A673 (cell line): ENCODE data around the gene LMAN1. TPM values are rescaled to one million over a fixed set of nuclear protein-coding genes. Genes with fewer than 3 reads are reported as not detected.

Source experiments
- BruUV-seq: library from RNA; stranded (reverse); fragments of 400-500 nt; replicated peaks from 2 replicates; lab custom pipeline; 2021; lab: Mats Ljungman, UMichigan
- CTCF ChIA-PET: fragments of 300-600 bp; sonication (Branson Sonifier 250); formaldehyde crosslinking; loops from one replicate; lab custom pipeline; 2022; ENCODE audit warnings: antibody characterized with exemption; lab: Charles Lee
- POLR2A ChIA-PET: fragments of 300-600 bp; sonication (Branson Sonifier 250); formaldehyde crosslinking; loops from one replicate; lab custom pipeline; 2022; ENCODE audit warnings: antibody characterized with exemption; ENCODE audit not compliant: low non-redundant PET; lab: Charles Lee
- DNase-seq: peaks from one replicate; pipeline ENCODE4 v3.0.0-alpha.2; 2015; ENCODE audit warnings: low spot score
- H3K27ac ChIP-seq: fragments of 200-600 bp; sonication (generic); 2 replicates; pipeline ENCODE4 v1.5.1; 2016; ENCODE audit warnings: mixed run types, low read depth, mild to moderate bottlenecking, mixed read lengths, antibody characterized with exemption, low read length; ENCODE audit not compliant: poor library complexity, severe bottlenecking
- H3K27me3 ChIP-seq: fragments of 200-600 bp; sonication (generic); replicated peaks from 2 replicates; pipeline ENCODE4 v1.6.1; 2017; ENCODE audit warnings: mixed run types, low read depth, mild to moderate bottlenecking, mixed read lengths, antibody characterized with exemption, low read length; ENCODE audit not compliant: insufficient read depth, poor library complexity
- H3K36me3 ChIP-seq: fragments of 200-600 bp; sonication (generic); 2 replicates; pipeline ENCODE4 v1.6.1; 2016; ENCODE audit warnings: mixed run types, mild to moderate bottlenecking, mixed read lengths, antibody characterized with exemption, low read length; ENCODE audit not compliant: insufficient read depth, poor library complexity, severe bottlenecking
- H3K4me1 ChIP-seq: fragments of 200-600 bp; sonication (generic); 2 replicates; pipeline ENCODE4 v1.6.1; 2017; ENCODE audit warnings: mixed run types, mild to moderate bottlenecking, mixed read lengths, antibody characterized with exemption, low read length; ENCODE audit not compliant: insufficient read depth, poor library complexity, severe bottlenecking
- H3K4me3 ChIP-seq: fragments of 200-600 bp; sonication (generic); 2 replicates; pipeline ENCODE4 v1.5.1; 2016; ENCODE audit warnings: low read depth, mixed run types, mild to moderate bottlenecking, mixed read lengths, low read length; ENCODE audit not compliant: poor library complexity, severe bottlenecking
- H3K9me3 ChIP-seq: fragments of 200-600 bp; sonication (generic); 2 replicates; pipeline ENCODE4 v1.6.1; 2016; ENCODE audit warnings: mixed run types, low read depth, mild to moderate bottlenecking, mixed read lengths, antibody characterized with exemption, low read length; ENCODE audit not compliant: poor library complexity, severe bottlenecking
- CTCF ChIP-seq: fragments of 300-800, 200-600 bp; sonication (generic); conservative IDR thresholded peaks from 2 replicates; pipeline ENCODE4 v1.5.1; 2017; ENCODE audit warnings: low read depth, mild to moderate bottlenecking, antibody characterized with exemption, low read length, moderate library complexity, mixed read lengths
- EZH2 ChIP-seq: fragments of 200-600 bp; sonication (generic); IDR thresholded peaks from 2 replicates; pipeline ENCODE4 v1.6.1; 2017; ENCODE audit warnings: borderline replicate concordance, low read depth, mild to moderate bottlenecking, mixed read lengths, antibody characterized with exemption, low read length; ENCODE audit not compliant: poor library complexity, severe bottlenecking
- intact Hi-C: fragments of 100-400 bp; cut with micrococcal nuclease; formaldehyde crosslinking; loops from one replicate; pipeline ENCODE4 v1.10.0; 2022; ENCODE audit not compliant: unreplicated experiment
- total RNA-seq: library from RNA; stranded (reverse); gene quantifications from 2 replicates; pipeline ENCODE4 v1.2.3, GENCODE V29; 2021

The LMAN1 gene
- total RNA-seq, 1 experiment from 2014 or later = 106 TPM

GRCh38 chr18:59400407-59400806, 41.3 kb upstream of the LMAN1 start:
- intact Hi-C loops = loop anchor here (5.0 kb wide), 2 partner anchors 198 to 618 kb away; no protein-coding TSS in a partner anchor
- H3K4me3 ChIP-seq = no peak overlapping the region
- H3K27me3 ChIP-seq = no peaks in the 10 kb centered on the region
- no peak overlapping the region for H3K27ac ChIP-seq
- CTCF ChIA-PET = no interaction called here
- TF ChIP-seq CTCF = no peak
- TF ChIP-seq EZH2 = no peak
- H3K4me1 ChIP-seq = no peaks in the 10 kb centered on the region
- DNase-seq = no peak
- no peaks in the 10 kb centered on the region for H3K9me3 ChIP-seq
- no peaks in the 10 kb centered on the region for H3K36me3 ChIP-seq
- no TSS peak for BruUV-seq
- POLR2A ChIA-PET = interaction anchor here (0.7 kb wide), 1 partner anchor 150 kb away, joined by 3 read pairs; no protein-coding TSS in a partner anchor

GRCh38 chr18:59395226-59396175, 36.4 kb upstream of the LMAN1 start:
- no peak for TF ChIP-seq EZH2
- TF ChIP-seq CTCF = no peak
- Histone ChIP-seq H3K9me3 (no peaks in the 10 kb centered on the region), H3K4me1 (no peaks in the 10 kb centered on the region), H3K36me3 (no peaks in the 10 kb centered on the region), H3K27ac (no peak overlapping the region), H3K4me3 (no peak overlapping the region), H3K27me3 (no peaks in the 10 kb centered on the region)
- DNase-seq = no peak
- ChIA-PET CTCF (no interaction called here), POLR2A (no interaction called here)
- BruUV-seq = no TSS peak
- intact Hi-C loops = no loop called here

- no peaks in the 10 kb centered on the region for H3K9me3 ChIP-seq
- TF ChIP-seq CTCF = no peak
- no peak for TF ChIP-seq EZH2
- ChIA-PET CTCF (no interaction called here), POLR2A (no interaction called here)
- no TSS peak for BruUV-seq
- intact Hi-C loops = no loop called here
- no peak overlapping the region for H3K4me3 ChIP-seq
- no peak for DNase-seq
- no peaks in the 10 kb centered on the region for H3K36me3 ChIP-seq
- no peaks in the 10 kb centered on the region for H3K4me1 ChIP-seq
- H3K27me3 ChIP-seq = no peaks in the 10 kb centered on the region
- H3K27ac ChIP-seq = no peak overlapping the region
Observed at GRCh38 chr18:59393381-59393780, 34.3 kb upstream of the LMAN1 start.
